ENCODE results near the gene PRXL2B.

The PRXL2B gene

GRCh38 chr1:2637442-2638145 lies 51.0 kb downstream of the PRXL2B start:
- peaks cover 11% of the 10 kb centered on the region for H3K27me3 Mint-ChIP-seq
- ATAC-seq: no peak
- H3K36me3 Mint-ChIP-seq: no peaks in the 10 kb centered on the region
- H3K27ac Mint-ChIP-seq: no peak overlapping the region
- H3K4me1 Mint-ChIP-seq: peaks cover 20% of the 10 kb centered on the region
- H3K4me3 Mint-ChIP-seq: no peak overlapping the region
- peaks cover 6% of the 10 kb centered on the region for H3K9me3 Mint-ChIP-seq

- no peak overlapping the region for H3K4me3 Mint-ChIP-seq
- no peak for ATAC-seq
- no peak overlapping the region for H3K27ac Mint-ChIP-seq
- no peaks in the 10 kb centered on the region for H3K36me3 Mint-ChIP-seq
- H3K4me1 Mint-ChIP-seq: peaks cover 26% of the 10 kb centered on the region
- peaks cover under 1% of the 10 kb centered on the region for H3K27me3 Mint-ChIP-seq
- H3K9me3 Mint-ChIP-seq: peaks cover 6% of the 10 kb centered on the region
Measured at GRCh38 chr1:2638466-2639115, 52.0 kb downstream of the PRXL2B start.

- Mint-ChIP-seq H3K4me3 (no peak overlapping the region), H3K27ac (no peak overlapping the region), H3K4me1 (peaks cover 30% of the 10 kb centered on the region), H3K36me3 (no peaks in the 10 kb centered on the region), H3K9me3 (peaks cover 6% of the 10 kb centered on the region), H3K27me3 (peaks cover 4% of the 10 kb centered on the region)
- no peak for ATAC-seq
Measured at GRCh38 chr1:2639203-2639602, 52.6 kb downstream of the PRXL2B start.

- peaks cover 6% of the 10 kb centered on the region for H3K9me3 Mint-ChIP-seq
- H3K27ac Mint-ChIP-seq: no peak overlapping the region
- no peaks in the 10 kb centered on the region for H3K36me3 Mint-ChIP-seq
- H3K27me3 Mint-ChIP-seq: peaks cover 10% of the 10 kb centered on the region
- peaks cover 30% of the 10 kb centered on the region for H3K4me1 Mint-ChIP-seq
- ATAC-seq: no peak
- no peak overlapping the region for H3K4me3 Mint-ChIP-seq
Measured at GRCh38 chr1:2639607-2640521, 53.3 kb downstream of the PRXL2B start.

- no peak overlapping the region for H3K4me3 Mint-ChIP-seq
- H3K27ac Mint-ChIP-seq: no peak overlapping the region
- no peak for ATAC-seq
- H3K9me3 Mint-ChIP-seq: peaks cover 6% of the 10 kb centered on the region
- H3K36me3 Mint-ChIP-seq: no peaks in the 10 kb centered on the region
- H3K27me3 Mint-ChIP-seq: peaks cover 11% of the 10 kb centered on the region
- peaks cover 30% of the 10 kb centered on the region for H3K4me1 Mint-ChIP-seq
Measured at GRCh38 chr1:2640626-2641025, 54.0 kb downstream of the PRXL2B start.
